H1 (cell line): Measurements from ENCODE around the gene CACNG1. TPM values are rescaled to one million over a fixed set of nuclear protein-coding genes. Genes with fewer than 3 reads are reported as not detected.

ENCODE experiments used
- CTCF ChIA-PET: fragments of 300-600 bp; sonication (Branson Sonifier 250); formaldehyde crosslinking; loops from one replicate; lab custom pipeline; 2021; ENCODE audit not compliant: partially characterized antibody; lab: Charles Lee
- POLR2A ChIA-PET: fragments of 300-600 bp; sonication (Branson Sonifier 250); formaldehyde crosslinking; loops from one replicate; lab custom pipeline; 2021; ENCODE audit warnings: inconsistent platforms; ENCODE audit not compliant: partially characterized antibody; lab: Charles Lee
- DNase-seq, 2 experiments: peaks; one replicate each; pipeline versions ENCODE4 v3.0.0 to v3.0.0-alpha.2; 2010 to 2022; ENCODE audit warnings: low spot score in 2 of 2, low read depth in 1 of 2, mixed read lengths in 1 of 2
- FAIRE-seq: peaks from 2 replicates; lab custom pipeline; 2011; peaks lifted over from hg19 to GRCh38; lab: Jason Lieb, UNC
- H2AFZ ChIP-seq: 2 replicates; pipeline ENCODE4 v1.8.1; 2012; ENCODE audit warnings: low read length, inconsistent platforms
- H2AK5ac ChIP-seq: 2 replicates; pipeline ENCODE4 v1.6.1; 2013; ENCODE audit warnings: low read depth, low read length
- H2BK120ac ChIP-seq: replicated peaks from 2 replicates; pipeline ENCODE3; 2013; ENCODE audit warnings: low read depth, low read length, inconsistent platforms
- H2BK12ac ChIP-seq: 2 replicates; pipeline ENCODE4 v1.6.1; 2013; ENCODE audit warnings: low read depth, low read length
- H2BK15ac ChIP-seq: 2 replicates; pipeline ENCODE4 v1.6.1; 2013; ENCODE audit warnings: low read length
- H2BK20ac ChIP-seq: 2 replicates; pipeline ENCODE4 v1.6.1; 2013; ENCODE audit warnings: low read length
- H2BK5ac ChIP-seq: 2 replicates; pipeline ENCODE4 v1.6.1; 2013; ENCODE audit warnings: low read depth, low read length
- H3K14ac ChIP-seq: 2 replicates; pipeline ENCODE4 v1.6.1; 2013; ENCODE audit warnings: inconsistent platforms; ENCODE audit not compliant: insufficient read length
- H3K18ac ChIP-seq: 2 replicates; pipeline ENCODE4 v1.6.1; 2013; ENCODE audit warnings: low read length; ENCODE audit errors: extremely low read depth
- H3K23ac ChIP-seq: 2 replicates; pipeline ENCODE4 v1.6.1; 2013; ENCODE audit warnings: inconsistent platforms; ENCODE audit not compliant: insufficient read length
- H3K23me2 ChIP-seq: 2 replicates; pipeline ENCODE4 v1.6.1; 2013; ENCODE audit warnings: low read depth, low read length
- H3K27ac ChIP-seq: 2 replicates; pipeline ENCODE4 v1.6.1; 2011; ENCODE audit warnings: low read depth, low read length, inconsistent platforms
- H3K27me3 ChIP-seq, 4 experiments: replicated peaks in 1 of 4; 1 replicate in 1 of 4; 2 replicates in 3 of 4; pipeline versions ENCODE4 v1.6.1 to v1.8.1; 2011 to 2013; ENCODE audit warnings: low read length in 3 of 4, mild to moderate bottlenecking in 3 of 4, inconsistent platforms in 2 of 4, mixed read lengths in 2 of 4, moderate library complexity in 1 of 4; ENCODE audit not compliant: control insufficient read depth in 3 of 4, insufficient read depth in 3 of 4; ENCODE audit errors: extremely low read depth in 1 of 4
- H3K36me3 ChIP-seq, 4 experiments: 2 replicates each; pipeline versions ENCODE4 v1.6.1 to v1.8.1; 2011 to 2013; ENCODE audit warnings: mild to moderate bottlenecking in 4 of 4, low read length in 3 of 4, moderate library complexity in 2 of 4, control low read depth in 1 of 4, inconsistent platforms in 1 of 4; ENCODE audit not compliant: insufficient read depth in 4 of 4, control insufficient read depth in 2 of 4
- H3K4ac ChIP-seq: replicated peaks from 2 replicates; pipeline ENCODE3; 2013; ENCODE audit warnings: low read length, low read depth, mixed read lengths, inconsistent platforms; ENCODE audit not compliant: insufficient read length
- H3K4me1 ChIP-seq, 4 experiments: replicated peaks in 1 of 4; 1 replicate in 1 of 4; 2 replicates in 3 of 4; pipeline versions ENCODE4 v1.6.1 to v1.8.1; 2011 to 2013; ENCODE audit warnings: low read length in 3 of 4, inconsistent platforms in 2 of 4, mixed read lengths in 1 of 4; ENCODE audit not compliant: insufficient read depth in 4 of 4, control insufficient read depth in 3 of 4
- H3K4me2 ChIP-seq, 2 experiments: 2 replicates each; pipeline versions ENCODE4 v1.6.1 to v1.8.1; 2011 to 2013; ENCODE audit warnings: low read depth in 2 of 2, low read length in 2 of 2, control low read depth in 1 of 2, inconsistent platforms in 1 of 2, mild to moderate bottlenecking in 1 of 2; ENCODE audit not compliant: insufficient read depth in 1 of 2
- H3K4me3 ChIP-seq, 4 experiments: fragments of 200-600, 300-600 bp in 1 of 4; sonication (generic), shearing (Covaris generic), sonication (Bioruptor Twin) in 1 of 4; 2 replicates each; pipeline versions ENCODE4 v1.5.1 to v1.8.1; 2011 to 2016; ENCODE audit warnings: low read length in 4 of 4, low read depth in 3 of 4, control low read depth in 2 of 4, inconsistent platforms in 2 of 4, mild to moderate bottlenecking in 2 of 4, mixed read lengths in 1 of 4, moderate library complexity in 1 of 4; ENCODE audit not compliant: insufficient read depth in 2 of 4; ENCODE audit errors: extremely low read depth in 1 of 4
- H3K56ac ChIP-seq: replicated peaks from 2 replicates; pipeline ENCODE3; 2013; ENCODE audit warnings: low read depth, mild to moderate bottlenecking, mixed read lengths, low read length, inconsistent platforms; ENCODE audit not compliant: insufficient read length
- H3K79me1 ChIP-seq: 2 replicates; pipeline ENCODE4 v1.6.1; 2013; ENCODE audit warnings: low read depth, low read length, control low read depth
- H3K79me2 ChIP-seq, 2 experiments: 2 replicates each; pipeline versions ENCODE4 v1.6.1 to v1.8.1; 2012 to 2013; ENCODE audit warnings: low read length in 2 of 2, mild to moderate bottlenecking in 2 of 2, inconsistent platforms in 1 of 2; ENCODE audit not compliant: insufficient read depth in 2 of 2, control insufficient read depth in 1 of 2
- H3K9ac ChIP-seq, 4 experiments: replicated peaks in 1 of 4; 1 replicate in 1 of 4; 2 replicates in 3 of 4; pipeline versions ENCODE4 v1.6.1 to v1.8.1; 2011 to 2013; ENCODE audit warnings: low read depth in 3 of 4, low read length in 3 of 4, control low read depth in 2 of 4, mild to moderate bottlenecking in 2 of 4, moderate library complexity in 2 of 4, inconsistent platforms in 1 of 4; ENCODE audit errors: extremely low read depth in 1 of 4
- H3K9me3 ChIP-seq, 2 experiments: 2 replicates each; pipeline versions ENCODE4 v1.6.1 to v1.8.1; 2012 to 2013; ENCODE audit warnings: mild to moderate bottlenecking in 2 of 2, moderate library complexity in 2 of 2, control low read depth in 1 of 2, inconsistent platforms in 1 of 2, low read depth in 1 of 2, low read length in 1 of 2, mixed read lengths in 1 of 2; ENCODE audit not compliant: insufficient read depth in 2 of 2
- H4K20me1 ChIP-seq, 2 experiments: replicated peaks in 1 of 2; 2 replicates each; pipeline versions ENCODE3 to v1.8.1; 2011 to 2013; ENCODE audit warnings: inconsistent platforms in 2 of 2, low read length in 2 of 2, mild to moderate bottlenecking in 1 of 2; ENCODE audit not compliant: insufficient read depth in 2 of 2, control insufficient read depth in 1 of 2
- H4K5ac ChIP-seq: 2 replicates; pipeline ENCODE4 v1.6.1; 2013; ENCODE audit warnings: low read length, low read depth, mixed read lengths, inconsistent platforms; ENCODE audit not compliant: insufficient read length
- H4K8ac ChIP-seq: 2 replicates; pipeline ENCODE4 v1.8.0; 2013; ENCODE audit warnings: mild to moderate bottlenecking, moderate library complexity, low read length, inconsistent platforms; ENCODE audit not compliant: insufficient read depth; ENCODE audit errors: extremely low read depth
- H4K91ac ChIP-seq: replicated peaks from 2 replicates; pipeline ENCODE3; 2013; ENCODE audit warnings: low read length, mixed read lengths, inconsistent platforms; ENCODE audit not compliant: insufficient read length
- BCL11A ChIP-seq, 2 experiments: IDR thresholded peaks; one replicate each; pipeline ENCODE4 v1.6.1; 2011; ENCODE audit warnings: low read depth in 2 of 2, low read length in 2 of 2, mild to moderate bottlenecking in 2 of 2
- CBX8 ChIP-seq: fragments of 300-800, 300-1000 bp; sonication (generic); IDR thresholded peaks from 2 replicates; pipeline ENCODE4 v1.7.1; 2016; ENCODE audit warnings: low read depth, low read length, borderline replicate concordance
- EGR1 ChIP-seq: IDR thresholded peaks from 2 replicates; pipeline ENCODE4 v1.6.1; 2011; ENCODE audit warnings: low read depth, low read length, borderline replicate concordance
- EP300 ChIP-seq, 2 experiments: IDR thresholded peaks; 1 replicate in 1 of 2; 2 replicates in 1 of 2; pipeline ENCODE4 v1.6.1; 2011 to 2012; ENCODE audit warnings: low read depth in 2 of 2, low read length in 2 of 2, mild to moderate bottlenecking in 2 of 2, borderline replicate concordance in 1 of 2, inconsistent platforms in 1 of 2, moderate library complexity in 1 of 2
- FOSL1 ChIP-seq: IDR thresholded peaks from 2 replicates; pipeline ENCODE4 v1.6.1; 2011; ENCODE audit warnings: mild to moderate bottlenecking, low read depth, low read length, moderate library complexity; ENCODE audit not compliant: insufficient read depth
- JUND ChIP-seq: IDR thresholded peaks from 2 replicates; pipeline ENCODE4 v1.6.1; 2011; ENCODE audit warnings: mild to moderate bottlenecking, improper control_type of control experiment, low read length
- KDM5A ChIP-seq: fragments of 200-600 bp; IDR thresholded peaks from 2 replicates; pipeline ENCODE4 v1.7.1; 2012; ENCODE audit warnings: mild to moderate bottlenecking, low read length, inconsistent platforms, mixed read lengths
- RFX5 ChIP-seq: IDR thresholded peaks from 2 replicates; pipeline ENCODE4 v1.6.1; 2011; ENCODE audit warnings: low read depth, low read length, improper control_type of control experiment, borderline replicate concordance
- RXRA ChIP-seq: IDR thresholded peaks from 2 replicates; pipeline ENCODE4 v1.6.1; 2011; ENCODE audit warnings: low read depth, mild to moderate bottlenecking, low read length, moderate library complexity; ENCODE audit not compliant: insufficient read depth
- SIRT6 ChIP-seq: IDR thresholded peaks from one replicate; pipeline ENCODE4 v1.7.1; 2012; ENCODE audit warnings: low read length, inconsistent platforms
- SP2 ChIP-seq: IDR thresholded peaks from 2 replicates; pipeline ENCODE4 v1.6.1; 2012; ENCODE audit warnings: mild to moderate bottlenecking, low read length, inconsistent platforms
- TCF12 ChIP-seq: IDR thresholded peaks from 2 replicates; pipeline ENCODE4 v1.6.1; 2011; ENCODE audit warnings: low read depth, mild to moderate bottlenecking, low read length
- WGBS, 2 experiments: shearing (Covaris generic) in 1 of 2; methylation state at CpG; one replicate each; pipeline versions ENCODE4 v1.1.6 to v1.1.7; 2013 to 2015; ENCODE audit warnings: low lambda C conversion rate in 2 of 2, mixed read lengths in 2 of 2, inconsistent platforms in 1 of 2, low coverage in 1 of 2, missing lambda C conversion rate in 1 of 2; ENCODE audit not compliant: insufficient replicate concordance in 2 of 2, insufficient coverage in 1 of 2, insufficient read length in 1 of 2; ENCODE audit errors: extremely low coverage in 1 of 2, missing lambda C conversion rate in 1 of 2; 5-methylcytosine and 5-hydroxymethylcytosine counted together
- polyA plus RNA-seq, 7 experiments: library from polyadenylated mRNA; depleted of rRNA in 3 of 7; stranded (reverse) in 5 of 7; unstranded in 2 of 7; fragments of >200 nt in 5 of 7; fragments of 200-250 nt in 2 of 7; gene quantifications; 1 replicate in 5 of 7; 2 replicates in 1 of 7; 4 replicates in 1 of 7; pipeline versions ENCODE4 v1.2.1 to v1.2.3, GENCODE V29; 2011 to 2013; ENCODE audit warnings: missing spikeins in 2 of 7, mixed read lengths in 2 of 7
- total RNA-seq: library from RNA; stranded (reverse); fragmentation: NEBNext Ultra II Directional; extraction: Animal tissue kit (Norgen Biotek cat#: 25700); gene quantifications from 2 replicates; pipeline ENCODE4 v1.2.1, GENCODE V29; 2021

Gene CACNG1
- total and polyA plus RNA-seq, 2 of the 8 experiments (the other 6 are each of a cell fraction or from before 2014, with no cell fraction given): not detected

- no peak overlapping the region for H3K4ac ChIP-seq
- H3K23me2 ChIP-seq: peaks cover 4% of the 10 kb centered on the region; the same call in 1 of the 2 replicates
- POLR2A ChIA-PET: interaction anchor here (1.3 kb wide), 1 partner anchor 10 kb away, joined by 3 read pairs; no protein-coding TSS in a partner anchor
- no peak overlapping the region for H3K9ac ChIP-seq
- no peak overlapping the region for H2BK15ac ChIP-seq
- H4K8ac ChIP-seq: no peak overlapping the region
- no peak overlapping the region for H4K91ac ChIP-seq
- no peak overlapping the region for H3K23ac ChIP-seq
- no peaks in the 10 kb centered on the region for H3K27me3 ChIP-seq
- H3K4me3 ChIP-seq: no peak overlapping the region
- CTCF ChIA-PET: interaction anchor here (0.9 to 3.4 kb wide), 5 partner anchors 10 to 293 kb away, joined by 3 to 15 read pairs (median 6); no protein-coding TSS in a partner anchor
- peaks cover 0 to 6% of the 10 kb centered on the region in 2 experiments for H4K20me1 ChIP-seq
- no peak overlapping the region for H3K27ac ChIP-seq
- DNase-seq (no peak), FAIRE-seq (no peak)
- H3K4me2 ChIP-seq: no peak overlapping the region
- H3K9me3 ChIP-seq: no peaks in the 10 kb centered on the region
- H2BK120ac ChIP-seq: no peak overlapping the region
- H2BK5ac ChIP-seq: no peak overlapping the region
- no peak overlapping the region for H2BK12ac ChIP-seq
- no peaks in the 10 kb centered on the region; the same call in 1 of the 2 replicates for H3K79me1 ChIP-seq
- H2BK20ac ChIP-seq: no peak overlapping the region
- no peak overlapping the region for H3K18ac ChIP-seq
- WGBS, 2 experiments: 95% methylated on average over 7 of the region's 7 CpGs; no CpG with 5 or more reads in 1 of the 2 experiments
- no peaks in the 10 kb centered on the region for H3K79me2 ChIP-seq
- H3K56ac ChIP-seq: no peak overlapping the region
- no peak overlapping the region for H2AFZ ChIP-seq
- no peak overlapping the region for H2AK5ac ChIP-seq
- no peaks in the 10 kb centered on the region; a peak in 1 of 7 replicates for H3K4me1 ChIP-seq
- no peak overlapping the region for H4K5ac ChIP-seq
- H3K14ac ChIP-seq: no peak overlapping the region
- TF ChIP-seq CBX8 (no peak), BCL11A (IDR thresholded peaks at IDR 0.05; ENCODE audit: low read depth in 2 of 2, low read length in 2 of 2) (no peak), EGR1 (no peak), TCF12 (no peak), RXRA (no peak), RFX5 (no peak), SP2 (no peak), EP300 (IDR thresholded peaks at IDR 0.05; ENCODE audit: borderline replicate concordance in 1 of 2, low read depth in 2 of 2, low read length in 2 of 2) (no peak), FOSL1 (no peak), KDM5A (no peak), JUND (no peak), SIRT6 (no peak)
- H3K36me3 ChIP-seq: no peaks in the 10 kb centered on the region
Measured at GRCh38 chr17:67021196-67021595, 23.2 kb upstream of the CACNG1 start.
